Colonic mucosa (tissue), 4 donors: ENCODE data around the gene C3orf52. TPM values are rescaled to one million over a fixed set of nuclear protein-coding genes. Genes with fewer than 3 reads are reported as not detected.

Experiments
- DNase-seq: peaks from one replicate; pipeline ENCODE4 v3.0.0-alpha.2; 2020
- H3K27ac ChIP-seq: fragments of 200-600 bp; one replicate; pipeline ENCODE4 v1.8.0; 2021
- H3K27me3 ChIP-seq: fragments of 200-600 bp; one replicate; pipeline ENCODE4 v1.8.0; 2021
- H3K36me3 ChIP-seq: fragments of 200-600 bp; one replicate; pipeline ENCODE4 v1.8.0; 2021
- H3K4me1 ChIP-seq: fragments of 200-600 bp; one replicate; pipeline ENCODE4 v1.8.0; 2021; ENCODE audit warnings: mild to moderate bottlenecking
- H3K4me3 ChIP-seq: fragments of 200-600 bp; one replicate; pipeline ENCODE4 v1.8.0; 2021
- H3K9ac ChIP-seq, 2 donors: one replicate each; pipeline ENCODE4 v1.7.0; 2013; ENCODE audit warnings: control low read depth in 2 of 2, low read depth in 2 of 2, low read length in 2 of 2
- H3K9me3 ChIP-seq: fragments of 200-600 bp; one replicate; pipeline ENCODE4 v1.8.0; 2021
- intact Hi-C: fragments of 100-400 bp; cut with DNase I; formaldehyde crosslinking; loops from one replicate; pipeline ENCODE4 v1.14.1; 2022
- microRNA-seq: library from miRNA; unstranded; fragments of <30 nt; microRNA quantifications from one replicate; pipeline ENCODE4, GENCODE V29; 2019
- total RNA-seq, 2 donors: library from RNA; stranded (reverse); fragmentation: NEBNext Ultra II Directional in 1 of 2; extraction: Animal tissue kit (Norgen Biotek cat#: 25700) in 1 of 2; gene quantifications; one replicate each; pipeline ENCODE4 v1.2.1, GENCODE V29; 2021
- TF ChIP-seq, protein P1 (sequence below): fragments of 200-600 bp; IDR thresholded peaks from one replicate; pipeline ENCODE4 v1.8.0; 2022; ENCODE audit warnings: antibody characterized with exemption, mild to moderate bottlenecking
- donor health status: healthy.
- donor health status: DM: no; HTN: no; CAD: no.
- donor health status: DM: no; HTN: no; CAD: no.

The C3orf52 gene
- total RNA-seq, 2 donors from 2014 or later = 25.1 to 39.3 TPM

DNA sequence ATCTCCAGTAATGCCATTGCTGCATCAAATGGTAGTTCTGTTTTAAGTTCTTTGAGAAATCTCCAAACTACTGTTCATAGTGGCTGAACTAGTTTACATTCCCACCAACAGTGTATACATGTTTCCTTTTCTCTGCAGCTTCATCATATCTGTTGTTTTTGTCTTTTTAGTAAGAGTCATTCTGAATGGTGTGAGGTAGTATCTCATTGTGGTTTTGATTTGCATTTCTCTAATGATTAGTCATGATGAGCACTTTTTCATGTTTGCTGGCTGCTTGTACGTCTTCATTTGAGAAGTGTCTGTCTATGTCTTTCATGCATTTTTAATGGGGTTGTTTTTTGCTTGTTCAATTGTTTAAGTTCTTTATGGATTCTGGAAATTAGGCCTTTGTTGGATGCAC is 57.1 kb downstream of the C3orf52 start:
- H3K27ac ChIP-seq = no peak overlapping the region
- no peak overlapping the region for H3K9ac ChIP-seq
- no peak overlapping the region for H3K4me3 ChIP-seq
- H3K4me1 ChIP-seq = no peaks in the 10 kb centered on the region
- no peaks in the 10 kb centered on the region for H3K27me3 ChIP-seq
- no peak for DNase-seq
- no peaks in the 10 kb centered on the region for H3K9me3 ChIP-seq
- TF ChIP-seq, protein P1, sequence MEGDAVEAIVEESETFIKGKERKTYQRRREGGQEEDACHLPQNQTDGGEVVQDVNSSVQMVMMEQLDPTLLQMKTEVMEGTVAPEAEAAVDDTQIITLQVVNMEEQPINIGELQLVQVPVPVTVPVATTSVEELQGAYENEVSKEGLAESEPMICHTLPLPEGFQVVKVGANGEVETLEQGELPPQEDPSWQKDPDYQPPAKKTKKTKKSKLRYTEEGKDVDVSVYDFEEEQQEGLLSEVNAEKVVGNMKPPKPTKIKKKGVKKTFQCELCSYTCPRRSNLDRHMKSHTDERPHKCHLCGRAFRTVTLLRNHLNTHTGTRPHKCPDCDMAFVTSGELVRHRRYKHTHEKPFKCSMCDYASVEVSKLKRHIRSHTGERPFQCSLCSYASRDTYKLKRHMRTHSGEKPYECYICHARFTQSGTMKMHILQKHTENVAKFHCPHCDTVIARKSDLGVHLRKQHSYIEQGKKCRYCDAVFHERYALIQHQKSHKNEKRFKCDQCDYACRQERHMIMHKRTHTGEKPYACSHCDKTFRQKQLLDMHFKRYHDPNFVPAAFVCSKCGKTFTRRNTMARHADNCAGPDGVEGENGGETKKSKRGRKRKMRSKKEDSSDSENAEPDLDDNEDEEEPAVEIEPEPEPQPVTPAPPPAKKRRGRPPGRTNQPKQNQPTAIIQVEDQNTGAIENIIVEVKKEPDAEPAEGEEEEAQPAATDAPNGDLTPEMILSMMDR = no peak
- intact Hi-C loops = no loop called here
- H3K36me3 ChIP-seq = no peaks in the 10 kb centered on the region

DNA sequence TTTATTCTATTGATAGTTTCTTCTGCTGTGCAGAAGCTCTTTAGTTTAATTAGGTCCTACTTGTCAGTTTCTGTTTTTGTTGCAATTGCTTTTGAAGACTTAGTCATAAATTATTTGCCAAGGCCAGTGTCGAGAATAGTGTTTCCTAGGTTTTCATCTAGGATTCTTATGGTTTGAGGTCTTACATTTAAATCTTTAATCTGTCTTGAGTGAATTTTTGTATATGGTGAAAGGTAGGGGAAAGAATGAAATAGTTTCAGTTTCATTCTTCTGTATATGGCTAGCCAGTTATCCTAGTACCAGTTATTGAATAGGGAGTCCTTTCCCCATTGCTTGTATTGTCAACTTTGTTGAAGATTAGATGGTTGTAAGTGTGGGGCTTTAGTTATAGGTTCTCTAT is 57.5 kb downstream of the C3orf52 start:
- intact Hi-C loops = no loop called here
- no peaks in the 10 kb centered on the region for H3K9me3 ChIP-seq

DNA sequence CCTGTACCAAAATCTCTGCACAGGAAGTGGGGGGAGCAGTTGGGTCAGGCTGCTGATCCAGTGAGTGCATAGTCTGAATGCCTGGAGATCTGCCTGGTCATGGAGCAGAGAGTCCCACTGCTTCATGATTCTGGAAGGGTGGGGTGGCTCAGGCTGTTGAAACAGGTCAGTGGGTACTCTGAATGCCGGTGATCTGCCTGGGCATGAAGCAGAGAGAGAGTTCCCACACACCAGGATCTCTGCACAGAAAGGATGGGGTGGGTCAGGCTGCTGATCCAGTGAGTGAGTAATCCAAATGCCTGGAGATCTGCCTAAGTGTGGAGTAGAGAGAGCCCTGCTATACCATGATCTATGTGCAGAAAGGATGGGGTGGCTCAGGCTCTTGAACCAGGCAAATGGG is 62.9 kb downstream of the C3orf52 start:
- Histone ChIP-seq H3K4me3 (no peak overlapping the region), H3K36me3 (no peaks in the 10 kb centered on the region), H3K27me3 (no peaks in the 10 kb centered on the region), H3K4me1 (no peaks in the 10 kb centered on the region), H3K9me3 (no peaks in the 10 kb centered on the region), H3K27ac (no peak overlapping the region), H3K9ac (no peak overlapping the region)
- TF ChIP-seq, protein P1 = no peak
- DNase-seq = no peak
- intact Hi-C loops = no loop called here

More for the DNA sequence above, 57.5 kb downstream of the C3orf52 start:
- no peaks in the 10 kb centered on the region for H3K4me1 ChIP-seq
- no peak overlapping the region for H3K27ac ChIP-seq
- H3K9ac ChIP-seq = no peak overlapping the region
- H3K4me3 ChIP-seq = no peak overlapping the region
- TF ChIP-seq, protein P1 = no peak
- DNase-seq = no peak
- H3K27me3 ChIP-seq = no peaks in the 10 kb centered on the region
- no peaks in the 10 kb centered on the region for H3K36me3 ChIP-seq

DNA sequence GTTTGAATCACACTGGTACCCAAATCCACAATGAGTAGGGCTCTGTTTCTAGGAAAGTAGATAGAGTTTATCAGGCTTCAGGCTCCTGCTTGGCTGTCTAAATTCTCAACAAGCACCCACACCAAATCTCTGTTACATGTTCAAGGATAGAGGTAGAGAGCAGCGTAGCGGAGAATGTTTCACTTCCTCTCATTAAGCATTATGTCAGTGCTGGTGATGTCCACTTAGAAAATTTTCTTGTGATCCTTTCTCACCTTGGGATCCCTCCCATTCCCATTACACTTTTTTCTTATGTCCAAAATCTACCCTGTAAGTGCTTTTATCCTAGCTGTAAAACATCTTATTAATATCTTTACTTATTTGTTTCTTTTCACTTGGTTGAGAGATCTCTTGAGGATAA is 81.6 kb downstream of the C3orf52 start:
- no peak for DNase-seq
- Histone ChIP-seq H3K9me3 (no peaks in the 10 kb centered on the region), H3K27me3 (no peaks in the 10 kb centered on the region), H3K9ac (no peak overlapping the region), H3K36me3 (no peaks in the 10 kb centered on the region), H3K4me3 (no peak overlapping the region), H3K4me1 (no peaks in the 10 kb centered on the region), H3K27ac (no peak overlapping the region)
- TF ChIP-seq, protein P1 = no peak
- intact Hi-C loops = no loop called here

Small RNAs within 50 kb of the gene (microRNA-seq; reads per million reads assigned to microRNA genes)
- gene MIR567 = not detected

Other genes starting within 250 kb of the C3orf52 start
- gene PHLDB2, start 227.1 kb upstream of the C3orf52 start, total RNA-seq = 10 to 100 TPM in 1 of 2 donors, 1 to 10 TPM in 1; 3.1 to 33.4 TPM
- 10 to 100 TPM; 27.8 to 31.7 TPM for gene ABHD10, start 107.4 kb upstream of the C3orf52 start, total RNA-seq
- 1 to 10 TPM in 1 of 2 donors, not detected in 1; 1.8 TPM for gene TAGLN3, start 87.5 kb upstream of the C3orf52 start, total RNA-seq
- not detected for gene TMPRSS7, start 51.7 kb upstream of the C3orf52 start, total RNA-seq
- gene GCSAM, start 46.9 kb downstream of the C3orf52 start, total RNA-seq = under 1 TPM; 0.16 to 0.17 TPM
- under 1 TPM; 0.13 to 0.15 TPM for gene SLC9C1, start 207.8 kb downstream of the C3orf52 start, total RNA-seq
- gene CD200, start 246.8 kb downstream of the C3orf52 start, total RNA-seq = 1 to 10 TPM; 7.1 to 7.6 TPM